ENCODE results near the gene BHLHE40. TPM values are rescaled to one million over a fixed set of nuclear protein-coding genes. Genes with fewer than 3 reads are reported as not detected.
A peak's percentile ranks its signal among the peaks of the same experiment; 100 is the strongest.

Gene BHLHE40
- total RNA-seq, 1 donor from 2014 or later: 33.9 TPM

DNA sequence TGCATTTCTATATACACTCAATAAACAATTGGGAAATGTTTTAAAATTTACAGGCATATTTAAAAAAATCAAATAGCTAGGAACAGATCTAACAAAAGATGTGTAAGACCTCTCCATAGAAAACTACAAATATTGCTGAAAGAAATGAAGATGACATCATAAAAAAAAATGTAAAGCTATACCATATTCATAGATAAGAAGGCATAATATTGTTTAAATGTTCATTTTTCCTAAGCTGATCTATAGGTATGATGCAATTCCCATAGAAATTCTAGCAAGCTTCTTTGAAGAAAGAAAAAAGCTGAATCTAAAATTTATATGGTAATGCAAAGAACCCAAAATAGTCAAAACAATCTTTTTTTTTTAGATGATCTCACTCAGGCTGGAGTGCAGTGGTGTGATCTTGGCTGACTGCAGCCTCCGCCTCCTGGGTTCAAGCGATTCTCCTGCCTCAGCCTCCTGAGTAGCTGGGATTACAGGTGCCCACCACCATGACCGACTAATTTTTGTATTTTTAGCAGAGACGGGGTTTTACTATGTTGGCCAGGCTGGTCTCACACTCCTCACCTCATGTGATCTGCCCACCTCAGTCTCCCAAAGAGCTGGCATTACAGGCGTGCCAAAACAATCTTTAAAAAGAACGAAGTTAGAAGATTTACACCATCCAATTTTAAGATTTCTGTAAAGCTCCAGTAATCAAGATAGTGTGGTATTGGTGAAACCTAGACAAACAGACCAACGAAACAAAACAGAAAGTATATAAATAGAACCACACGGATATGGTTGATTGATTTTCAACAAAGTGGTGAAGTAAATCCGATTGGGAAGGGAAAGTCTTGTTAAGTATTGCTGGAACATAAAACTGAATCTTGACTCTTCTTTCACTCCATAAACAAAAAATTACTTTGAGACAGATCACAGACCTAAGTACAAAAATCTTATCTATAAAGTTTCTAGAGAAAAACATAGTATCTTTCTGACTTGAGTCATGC, 6.3 kb upstream of the BHLHE40 start:
- no peaks in the 10 kb centered on the region for H3K36me3 ChIP-seq
- no peak overlapping the region for H3K27ac ChIP-seq (replicated peaks)
- intact Hi-C loops (cut with micrococcal nuclease): no loop called here
- H3K4me3 ChIP-seq: no peak overlapping the region
- H3K9me3 ChIP-seq (replicated peaks): no peaks in the 10 kb centered on the region
- no peak for TF ChIP-seq CTCF (IDR thresholded peaks at IDR 0.05; ENCODE audit: borderline replicate concordance)
- no peak for DNase-seq
- peaks cover 22% of the 10 kb centered on the region for H3K4me1 ChIP-seq
- no peaks in the 10 kb centered on the region for H3K27me3 ChIP-seq (ENCODE audit: low read depth)

- Histone ChIP-seq H3K27me3 (ENCODE audit: low read depth) (no peaks in the 10 kb centered on the region), H3K36me3 (no peaks in the 10 kb centered on the region), H3K4me3 (no peak overlapping the region), H3K9me3 (replicated peaks) (no peaks in the 10 kb centered on the region), H3K4me1 (peaks cover 24% of the 10 kb centered on the region), H3K27ac (replicated peaks) (no peak overlapping the region)
- TF ChIP-seq CTCF (IDR thresholded peaks at IDR 0.05; ENCODE audit: borderline replicate concordance): no peak
- DNase-seq: no peak
- intact Hi-C loops (cut with micrococcal nuclease): no loop called here
Observed at GRCh38 chr3:4974154-4974553, 5.1 kb upstream of the BHLHE40 start.

GRCh38 chr3:4976109-4976508, 3.1 kb upstream of the BHLHE40 start:
- no peaks in the 10 kb centered on the region for H3K9me3 ChIP-seq (replicated peaks)
- no peaks in the 10 kb centered on the region for H3K27me3 ChIP-seq (ENCODE audit: low read depth)
- no peak overlapping the region for H3K4me3 ChIP-seq
- intact Hi-C loops (cut with micrococcal nuclease): loop anchor here (5.0 kb wide), 1 partner anchor 51 kb away; no protein-coding TSS in a partner anchor
- H3K27ac ChIP-seq (replicated peaks): peak overlapping the region; percentile 100
- peak; percentile 40 for DNase-seq
- peak; percentile 58 for TF ChIP-seq CTCF (IDR thresholded peaks at IDR 0.05; ENCODE audit: borderline replicate concordance)
- no peaks in the 10 kb centered on the region for H3K36me3 ChIP-seq
- peaks cover 33% of the 10 kb centered on the region for H3K4me1 ChIP-seq

DNA sequence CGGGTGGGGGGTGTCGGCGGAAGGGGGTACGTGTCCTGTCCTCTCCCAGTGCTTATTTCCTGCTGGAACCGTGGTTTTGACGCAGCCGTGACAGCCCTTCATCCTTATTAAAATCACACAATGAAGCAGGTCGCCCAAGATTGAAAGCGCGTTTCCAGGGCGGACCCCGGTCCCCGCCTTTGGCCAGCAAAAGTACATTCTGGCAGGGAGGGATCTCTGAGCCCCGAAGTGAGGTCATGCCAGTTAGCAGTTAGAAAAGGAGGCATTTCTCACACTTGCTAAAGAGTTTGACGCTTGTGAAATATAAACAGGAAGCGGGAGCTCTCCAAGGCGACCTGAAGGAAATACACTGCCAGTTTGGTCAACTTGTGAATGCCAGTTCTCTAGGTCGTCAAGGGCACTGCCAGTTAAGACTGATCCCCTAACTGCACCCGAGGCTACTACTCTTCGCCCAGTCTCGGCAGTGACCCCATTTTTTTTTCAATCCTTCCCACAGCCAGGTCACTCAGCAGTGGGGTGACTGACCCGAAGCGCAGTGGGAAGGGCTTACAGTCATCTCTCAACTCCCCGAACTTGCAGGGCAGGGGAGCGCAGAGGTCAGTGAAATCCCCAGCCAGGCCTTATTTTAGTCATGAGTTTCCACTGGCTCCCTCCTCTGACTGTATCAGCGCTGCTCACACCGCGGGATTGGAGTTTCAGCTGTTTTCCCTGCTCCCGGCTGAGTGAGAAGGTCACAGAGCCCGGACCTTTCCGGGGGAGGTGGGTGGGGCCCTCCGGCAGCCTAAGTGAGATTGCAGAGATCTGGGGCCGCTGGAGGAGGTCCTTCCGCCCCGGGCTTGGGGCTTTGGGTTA, 2.0 kb upstream of the BHLHE40 start:
- Histone ChIP-seq H3K27me3 (ENCODE audit: low read depth) (no peaks in the 10 kb centered on the region), H3K4me1 (peaks cover 43% of the 10 kb centered on the region), H3K4me3 (peak overlapping the region; percentile 98), H3K36me3 (peaks cover 8% of the 10 kb centered on the region), H3K9me3 (replicated peaks) (no peaks in the 10 kb centered on the region), H3K27ac (replicated peaks) (peak overlapping the region; percentile 100)
- peak; percentile 31 for TF ChIP-seq CTCF (IDR thresholded peaks at IDR 0.05; ENCODE audit: borderline replicate concordance)
- peak; percentile 91 for DNase-seq
- intact Hi-C loops (cut with micrococcal nuclease): loop anchor here (5.0 kb wide), 1 partner anchor 50 kb away; no protein-coding TSS in a partner anchor

GRCh38 chr3:4977853-4978203, 1.4 kb upstream of the BHLHE40 start:
- intact Hi-C loops (cut with micrococcal nuclease): loop anchor here (5.0 kb wide), 1 partner anchor 49 kb away; no protein-coding TSS in a partner anchor
- H3K4me1 ChIP-seq: peaks cover 49% of the 10 kb centered on the region

More at GRCh38 chr3:4977853-4978203, 1.4 kb upstream of the BHLHE40 start:
- no peaks in the 10 kb centered on the region for H3K27me3 ChIP-seq (ENCODE audit: low read depth)
- H3K4me3 ChIP-seq: peak overlapping the region; percentile 98
- H3K36me3 ChIP-seq: peaks cover 14% of the 10 kb centered on the region
- TF ChIP-seq CTCF (IDR thresholded peaks at IDR 0.05; ENCODE audit: borderline replicate concordance): peak; percentile 4
- no peak for DNase-seq
- no peaks in the 10 kb centered on the region for H3K9me3 ChIP-seq (replicated peaks)
- H3K27ac ChIP-seq (replicated peaks): peak overlapping the region; percentile 100
